ENCODE measurements around the gene GRIK4.
"Not testable (repeated sequence)": the region's sequence is repeated elsewhere in the genome, so short reads cannot be mapped to it uniquely, and the experiment has no call there.

Gene GRIK4

DNA sequence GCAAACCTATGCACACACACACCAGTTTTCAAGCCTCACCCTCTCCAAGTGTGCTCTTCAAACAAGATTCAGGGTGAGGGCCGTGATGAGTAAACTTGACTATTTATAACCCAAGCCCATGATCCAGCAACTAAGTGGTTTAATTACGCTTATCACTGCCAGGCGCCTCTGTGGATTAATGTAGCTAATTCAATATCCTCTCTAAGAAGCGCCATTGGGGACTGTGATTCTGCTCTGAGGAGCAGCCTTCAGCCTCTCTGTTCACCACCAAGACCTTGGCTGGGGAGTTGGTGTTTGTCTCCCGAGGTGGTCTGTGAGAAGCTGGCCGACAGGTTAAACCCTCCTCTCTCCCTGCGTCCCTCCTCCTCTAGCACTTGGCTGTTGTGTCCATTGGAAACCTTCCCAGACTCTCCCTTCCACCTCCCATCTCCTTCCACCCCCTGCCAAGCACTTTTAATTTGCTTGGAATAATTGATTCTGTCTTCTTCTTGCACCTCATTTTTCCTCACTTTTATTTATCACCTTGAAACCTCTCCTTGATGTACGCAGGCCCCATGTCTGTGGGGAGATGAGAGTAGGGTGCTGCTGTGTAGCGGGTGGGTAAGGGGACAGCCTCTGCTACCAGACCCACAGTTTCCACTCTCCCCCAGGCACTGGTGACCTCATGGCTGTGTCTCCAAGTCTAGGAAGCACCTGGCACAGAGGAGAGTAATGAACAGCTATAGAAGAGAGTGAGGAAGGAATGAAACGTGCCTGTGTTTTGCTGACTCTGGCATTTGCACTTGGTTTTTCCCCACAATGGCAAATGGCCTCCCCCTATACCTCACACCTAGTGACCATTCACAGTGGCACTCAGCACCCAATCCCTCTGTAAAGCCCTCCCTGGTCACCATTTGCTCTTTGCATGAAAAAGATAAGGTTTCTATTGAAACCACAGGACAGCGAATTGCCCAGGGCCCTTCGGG, 236.6 kb downstream of the GRIK4 start:
- no peak for DNase-seq (ENCODE audit: low spot score)

DNA sequence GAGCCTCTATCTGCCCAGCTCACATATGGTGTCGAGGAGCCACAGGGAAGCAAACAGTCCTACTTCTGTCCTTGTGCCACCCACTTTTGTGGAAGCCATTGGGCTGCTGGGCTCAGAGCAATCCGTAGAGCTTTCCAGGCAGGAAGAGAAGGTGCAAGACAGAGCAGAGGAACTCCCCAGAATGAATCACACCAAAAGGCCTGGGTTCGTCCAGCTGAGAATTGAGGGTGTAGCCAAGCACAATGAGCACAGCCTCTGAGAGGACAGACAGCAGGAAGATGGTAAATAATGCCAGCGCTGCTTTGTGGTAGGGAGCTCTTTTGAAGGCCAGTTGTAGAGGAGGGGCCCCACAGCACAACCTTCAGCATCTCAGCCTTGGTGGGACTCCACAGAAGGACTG, 237.8 kb downstream of the GRIK4 start:
- no peak for DNase-seq (ENCODE audit: low spot score)

GRCh38 chr11:120750647-120751549, 239.3 kb downstream of the GRIK4 start:
- DNase-seq (ENCODE audit: low spot score), result no peak

DNA sequence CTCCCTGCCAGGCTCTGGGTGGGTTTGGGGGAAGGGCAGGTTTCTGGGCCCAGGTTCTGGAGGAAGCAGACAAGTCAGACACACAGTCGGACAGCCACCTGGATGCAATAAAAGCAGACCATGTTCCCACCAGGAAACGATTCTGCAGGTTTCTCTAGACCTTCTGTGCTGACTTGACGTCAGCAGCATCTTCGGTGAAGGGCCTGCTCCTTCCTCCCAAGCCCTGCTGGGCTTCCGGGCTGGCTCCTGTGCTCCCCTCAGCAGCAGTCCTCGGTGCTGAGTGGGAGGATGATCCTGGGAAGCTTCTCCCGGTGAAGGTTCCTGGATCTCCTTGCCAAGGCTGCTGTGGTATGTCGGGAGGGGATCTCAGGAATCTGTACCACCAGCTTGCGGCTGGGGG, 240.0 kb downstream of the GRIK4 start:
- no peak for DNase-seq (ENCODE audit: low spot score)

DNA sequence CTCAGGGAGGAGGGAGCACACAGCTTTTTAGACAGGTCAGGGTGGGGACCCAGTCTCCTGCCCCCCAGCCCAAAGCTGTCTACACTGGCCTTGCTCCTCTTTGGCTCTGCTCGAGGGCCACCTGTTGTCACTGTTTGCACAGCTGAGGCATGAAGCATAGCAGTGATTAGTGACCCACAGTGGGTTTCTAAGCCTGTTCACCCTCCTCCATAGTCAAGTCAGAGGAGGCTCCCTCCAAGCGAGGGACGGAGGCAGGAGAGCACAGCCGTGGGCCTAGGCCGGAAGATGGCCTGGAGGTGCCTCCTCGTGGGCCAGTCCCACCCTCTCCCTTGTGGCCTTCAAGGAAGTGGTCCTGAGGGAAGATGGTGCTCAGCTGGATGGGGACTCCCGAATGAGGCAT, 241.1 kb downstream of the GRIK4 start:
- no peak for DNase-seq (ENCODE audit: low spot score)

GRCh38 chr11:120756931-120757330, 245.4 kb downstream of the GRIK4 start:
- DNase-seq (ENCODE audit: low spot score), result no peak

- DNase-seq (ENCODE audit: low spot score), result no peak
Observed at GRCh38 chr11:120759046-120759445, 247.5 kb downstream of the GRIK4 start.

GRCh38 chr11:120765710-120766109, 254.2 kb downstream of the GRIK4 start:
- DNase-seq (ENCODE audit: low spot score), result not testable (repeated sequence)

GRCh38 chr11:120766318-120766717, 254.8 kb downstream of the GRIK4 start:
- no peak for DNase-seq (ENCODE audit: low spot score)

- no peak for DNase-seq (ENCODE audit: low spot score)
Observed at GRCh38 chr11:120768949-120769348, 257.4 kb downstream of the GRIK4 start.

GRCh38 chr11:120769906-120770305, 258.4 kb downstream of the GRIK4 start:
- no peak for DNase-seq (ENCODE audit: low spot score)

DNA sequence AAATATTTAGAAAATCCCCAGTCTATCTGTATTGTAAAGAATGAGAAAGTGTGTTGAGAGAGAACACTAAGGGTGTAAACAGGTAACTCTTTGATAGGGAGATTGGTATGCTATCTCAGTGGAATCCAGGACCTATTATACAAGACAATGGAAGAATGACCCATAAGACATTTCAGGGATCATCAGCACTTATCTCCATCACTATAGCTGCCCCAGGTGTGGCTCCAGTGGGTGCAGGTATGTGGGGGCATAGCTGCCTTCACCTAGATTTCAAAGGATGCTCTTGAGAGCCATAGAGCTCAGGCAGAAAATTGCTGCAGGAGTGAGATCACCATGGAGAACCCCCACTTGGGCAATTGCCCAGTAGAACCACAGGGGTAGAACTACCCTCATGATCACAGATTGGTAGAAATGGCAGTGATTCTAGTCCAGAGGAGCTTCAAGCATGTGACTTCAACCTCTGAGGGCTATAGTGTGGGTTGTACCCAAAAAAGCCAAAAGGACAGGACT, 260.1 kb downstream of the GRIK4 start:
- no peak for DNase-seq (ENCODE audit: low spot score)

GRCh38 chr11:120773501-120774031, 262.0 kb downstream of the GRIK4 start:
- DNase-seq (ENCODE audit: low spot score), result no peak

GRCh38 chr11:120774591-120775386, 263.2 kb downstream of the GRIK4 start:
- no peak for DNase-seq (ENCODE audit: low spot score)

- no peak for DNase-seq (ENCODE audit: low spot score)
Observed at GRCh38 chr11:120775986-120776951, 264.7 kb downstream of the GRIK4 start.

GRCh38 chr11:120778685-120779490, 267.3 kb downstream of the GRIK4 start:
- no peak for DNase-seq (ENCODE audit: low spot score)

- peak; percentile 77 for DNase-seq (ENCODE audit: low spot score)
Observed at GRCh38 chr11:120780239-120780638, 268.7 kb downstream of the GRIK4 start.

DNA sequence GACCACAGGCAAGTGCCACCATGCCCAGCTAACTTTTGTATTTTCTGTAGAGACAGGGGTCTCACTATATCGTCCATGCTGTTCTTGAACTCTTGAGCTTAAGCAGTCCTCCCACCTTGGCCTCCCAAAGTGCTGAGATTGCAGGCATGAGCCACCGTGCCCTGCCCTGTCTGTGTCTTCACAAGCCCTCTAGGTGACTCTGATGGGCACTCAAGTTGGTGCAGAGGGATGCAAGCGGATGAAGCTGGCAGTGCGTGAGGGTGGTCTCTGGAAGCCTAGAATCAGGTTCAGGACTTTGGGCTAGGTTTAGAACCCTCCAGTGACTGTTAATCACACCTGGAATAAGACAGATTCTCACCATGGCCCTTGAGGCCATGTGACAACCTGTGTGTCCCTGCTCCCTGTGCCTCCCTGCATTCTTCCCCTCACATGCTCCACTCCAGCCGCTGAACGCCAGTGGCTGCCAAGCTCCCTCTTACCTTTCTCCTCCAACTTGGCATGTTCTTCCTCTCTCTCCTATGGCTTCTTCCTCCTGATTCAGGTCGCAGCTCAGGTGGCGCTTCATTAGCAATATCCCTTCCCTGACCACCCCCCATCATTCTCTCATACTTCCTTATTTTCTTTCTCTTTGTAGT, 270.1 kb downstream of the GRIK4 start:
- DNase-seq (ENCODE audit: low spot score), result no peak

Measured in kidney capillary endothelial cell (primary cell).